H1 (cell line): ENCODE measurements around the gene EEF1A2. TPM values are rescaled to one million over a fixed set of nuclear protein-coding genes. Genes with fewer than 3 reads are reported as not detected.

Experiments used
- CTCF ChIA-PET: fragments of 300-600 bp; sonication (Branson Sonifier 250); formaldehyde crosslinking; loops from one replicate; lab custom pipeline; 2021; ENCODE audit not compliant: partially characterized antibody; lab: Charles Lee
- POLR2A ChIA-PET: fragments of 300-600 bp; sonication (Branson Sonifier 250); formaldehyde crosslinking; loops from one replicate; lab custom pipeline; 2021; ENCODE audit warnings: inconsistent platforms; ENCODE audit not compliant: partially characterized antibody; lab: Charles Lee
- DNase-seq, 2 experiments: peaks; one replicate each; pipeline versions ENCODE4 v3.0.0 to v3.0.0-alpha.2; 2010 to 2022; ENCODE audit warnings: low spot score in 2 of 2, low read depth in 1 of 2, mixed read lengths in 1 of 2
- FAIRE-seq: peaks from 2 replicates; lab custom pipeline; 2011; peaks lifted over from hg19 to GRCh38; lab: Jason Lieb, UNC
- H2AFZ ChIP-seq: 2 replicates; pipeline ENCODE4 v1.8.1; 2012; ENCODE audit warnings: low read length, inconsistent platforms
- H2AK5ac ChIP-seq: 2 replicates; pipeline ENCODE4 v1.6.1; 2013; ENCODE audit warnings: low read depth, low read length
- H2BK120ac ChIP-seq: replicated peaks from 2 replicates; pipeline ENCODE3; 2013; ENCODE audit warnings: low read depth, low read length, inconsistent platforms
- H2BK12ac ChIP-seq: 2 replicates; pipeline ENCODE4 v1.6.1; 2013; ENCODE audit warnings: low read depth, low read length
- H2BK15ac ChIP-seq: 2 replicates; pipeline ENCODE4 v1.6.1; 2013; ENCODE audit warnings: low read length
- H2BK20ac ChIP-seq: 2 replicates; pipeline ENCODE4 v1.6.1; 2013; ENCODE audit warnings: low read length
- H2BK5ac ChIP-seq: 2 replicates; pipeline ENCODE4 v1.6.1; 2013; ENCODE audit warnings: low read depth, low read length
- H3K14ac ChIP-seq: 2 replicates; pipeline ENCODE4 v1.6.1; 2013; ENCODE audit warnings: inconsistent platforms; ENCODE audit not compliant: insufficient read length
- H3K18ac ChIP-seq: 2 replicates; pipeline ENCODE4 v1.6.1; 2013; ENCODE audit warnings: low read length; ENCODE audit errors: extremely low read depth
- H3K23ac ChIP-seq: 2 replicates; pipeline ENCODE4 v1.6.1; 2013; ENCODE audit warnings: inconsistent platforms; ENCODE audit not compliant: insufficient read length
- H3K23me2 ChIP-seq: 2 replicates; pipeline ENCODE4 v1.6.1; 2013; ENCODE audit warnings: low read depth, low read length
- H3K27ac ChIP-seq: 2 replicates; pipeline ENCODE4 v1.6.1; 2011; ENCODE audit warnings: low read depth, low read length, inconsistent platforms
- H3K27me3 ChIP-seq, 4 experiments: replicated peaks in 1 of 4; 1 replicate in 1 of 4; 2 replicates in 3 of 4; pipeline versions ENCODE4 v1.6.1 to v1.8.1; 2011 to 2013; ENCODE audit warnings: low read length in 3 of 4, mild to moderate bottlenecking in 3 of 4, inconsistent platforms in 2 of 4, mixed read lengths in 2 of 4, moderate library complexity in 1 of 4; ENCODE audit not compliant: control insufficient read depth in 3 of 4, insufficient read depth in 3 of 4; ENCODE audit errors: extremely low read depth in 1 of 4
- H3K36me3 ChIP-seq, 4 experiments: 2 replicates each; pipeline versions ENCODE4 v1.6.1 to v1.8.1; 2011 to 2013; ENCODE audit warnings: mild to moderate bottlenecking in 4 of 4, low read length in 3 of 4, moderate library complexity in 2 of 4, control low read depth in 1 of 4, inconsistent platforms in 1 of 4; ENCODE audit not compliant: insufficient read depth in 4 of 4, control insufficient read depth in 2 of 4
- H3K4ac ChIP-seq: replicated peaks from 2 replicates; pipeline ENCODE3; 2013; ENCODE audit warnings: low read length, low read depth, mixed read lengths, inconsistent platforms; ENCODE audit not compliant: insufficient read length
- H3K4me1 ChIP-seq, 4 experiments: replicated peaks in 1 of 4; 1 replicate in 1 of 4; 2 replicates in 3 of 4; pipeline versions ENCODE4 v1.6.1 to v1.8.1; 2011 to 2013; ENCODE audit warnings: low read length in 3 of 4, inconsistent platforms in 2 of 4, mixed read lengths in 1 of 4; ENCODE audit not compliant: insufficient read depth in 4 of 4, control insufficient read depth in 3 of 4
- H3K4me2 ChIP-seq, 2 experiments: 2 replicates each; pipeline versions ENCODE4 v1.6.1 to v1.8.1; 2011 to 2013; ENCODE audit warnings: low read depth in 2 of 2, low read length in 2 of 2, control low read depth in 1 of 2, inconsistent platforms in 1 of 2, mild to moderate bottlenecking in 1 of 2; ENCODE audit not compliant: insufficient read depth in 1 of 2
- H3K4me3 ChIP-seq, 4 experiments: fragments of 200-600, 300-600 bp in 1 of 4; sonication (generic), shearing (Covaris generic), sonication (Bioruptor Twin) in 1 of 4; 2 replicates each; pipeline versions ENCODE4 v1.5.1 to v1.8.1; 2011 to 2016; ENCODE audit warnings: low read length in 4 of 4, low read depth in 3 of 4, control low read depth in 2 of 4, inconsistent platforms in 2 of 4, mild to moderate bottlenecking in 2 of 4, mixed read lengths in 1 of 4, moderate library complexity in 1 of 4; ENCODE audit not compliant: insufficient read depth in 2 of 4; ENCODE audit errors: extremely low read depth in 1 of 4
- H3K56ac ChIP-seq: replicated peaks from 2 replicates; pipeline ENCODE3; 2013; ENCODE audit warnings: low read depth, mild to moderate bottlenecking, mixed read lengths, low read length, inconsistent platforms; ENCODE audit not compliant: insufficient read length
- H3K79me1 ChIP-seq: 2 replicates; pipeline ENCODE4 v1.6.1; 2013; ENCODE audit warnings: low read depth, low read length, control low read depth
- H3K79me2 ChIP-seq, 2 experiments: 2 replicates each; pipeline versions ENCODE4 v1.6.1 to v1.8.1; 2012 to 2013; ENCODE audit warnings: low read length in 2 of 2, mild to moderate bottlenecking in 2 of 2, inconsistent platforms in 1 of 2; ENCODE audit not compliant: insufficient read depth in 2 of 2, control insufficient read depth in 1 of 2
- H3K9ac ChIP-seq, 4 experiments: replicated peaks in 1 of 4; 1 replicate in 1 of 4; 2 replicates in 3 of 4; pipeline versions ENCODE4 v1.6.1 to v1.8.1; 2011 to 2013; ENCODE audit warnings: low read depth in 3 of 4, low read length in 3 of 4, control low read depth in 2 of 4, mild to moderate bottlenecking in 2 of 4, moderate library complexity in 2 of 4, inconsistent platforms in 1 of 4; ENCODE audit errors: extremely low read depth in 1 of 4
- H3K9me3 ChIP-seq, 2 experiments: 2 replicates each; pipeline versions ENCODE4 v1.6.1 to v1.8.1; 2012 to 2013; ENCODE audit warnings: mild to moderate bottlenecking in 2 of 2, moderate library complexity in 2 of 2, control low read depth in 1 of 2, inconsistent platforms in 1 of 2, low read depth in 1 of 2, low read length in 1 of 2, mixed read lengths in 1 of 2; ENCODE audit not compliant: insufficient read depth in 2 of 2
- H4K20me1 ChIP-seq, 2 experiments: replicated peaks in 1 of 2; 2 replicates each; pipeline versions ENCODE3 to v1.8.1; 2011 to 2013; ENCODE audit warnings: inconsistent platforms in 2 of 2, low read length in 2 of 2, mild to moderate bottlenecking in 1 of 2; ENCODE audit not compliant: insufficient read depth in 2 of 2, control insufficient read depth in 1 of 2
- H4K5ac ChIP-seq: 2 replicates; pipeline ENCODE4 v1.6.1; 2013; ENCODE audit warnings: low read length, low read depth, mixed read lengths, inconsistent platforms; ENCODE audit not compliant: insufficient read length
- H4K8ac ChIP-seq: 2 replicates; pipeline ENCODE4 v1.8.0; 2013; ENCODE audit warnings: mild to moderate bottlenecking, moderate library complexity, low read length, inconsistent platforms; ENCODE audit not compliant: insufficient read depth; ENCODE audit errors: extremely low read depth
- H4K91ac ChIP-seq: replicated peaks from 2 replicates; pipeline ENCODE3; 2013; ENCODE audit warnings: low read length, mixed read lengths, inconsistent platforms; ENCODE audit not compliant: insufficient read length
- WGBS, 2 experiments: shearing (Covaris generic) in 1 of 2; methylation state at CpG; one replicate each; pipeline versions ENCODE4 v1.1.6 to v1.1.7; 2013 to 2015; ENCODE audit warnings: low lambda C conversion rate in 2 of 2, mixed read lengths in 2 of 2, inconsistent platforms in 1 of 2, low coverage in 1 of 2, missing lambda C conversion rate in 1 of 2; ENCODE audit not compliant: insufficient replicate concordance in 2 of 2, insufficient coverage in 1 of 2, insufficient read length in 1 of 2; ENCODE audit errors: extremely low coverage in 1 of 2, missing lambda C conversion rate in 1 of 2; 5-methylcytosine and 5-hydroxymethylcytosine counted together
- polyA plus RNA-seq, 7 experiments: library from polyadenylated mRNA; depleted of rRNA in 3 of 7; stranded (reverse) in 5 of 7; unstranded in 2 of 7; fragments of >200 nt in 5 of 7; fragments of 200-250 nt in 2 of 7; gene quantifications; 1 replicate in 5 of 7; 2 replicates in 1 of 7; 4 replicates in 1 of 7; pipeline versions ENCODE4 v1.2.1 to v1.2.3, GENCODE V29; 2011 to 2013; ENCODE audit warnings: missing spikeins in 2 of 7, mixed read lengths in 2 of 7
- total RNA-seq: library from RNA; stranded (reverse); fragmentation: NEBNext Ultra II Directional; extraction: Animal tissue kit (Norgen Biotek cat#: 25700); gene quantifications from 2 replicates; pipeline ENCODE4 v1.2.1, GENCODE V29; 2021

The EEF1A2 gene
- total and polyA plus RNA-seq, 2 of the 8 experiments (the other 6 are each of a cell fraction or from before 2014, with no cell fraction given): 7.4 to 25.8 TPM

GRCh38 chr20:63501818-63502670 lies 3.2 kb upstream of the EEF1A2 start:
- H2AFZ ChIP-seq: no peak overlapping the region
- CTCF ChIA-PET: interaction anchor here (1.0 to 1.7 kb wide), 3 partner anchors 9 to 20 kb away, joined by 3 to 6 read pairs (median 3); no protein-coding TSS in a partner anchor
- 53% methylated on average over 21 of the region's 26 CpGs; no CpG with 5 or more reads in 1 of the 2 experiments for WGBS, 2 experiments

More at GRCh38 chr20:63501818-63502670, 3.2 kb upstream of the EEF1A2 start:
- H3K36me3 ChIP-seq: no peaks in the 10 kb centered on the region
- H2BK5ac ChIP-seq: no peak overlapping the region; the same call in 1 of the 2 replicates
- H2BK20ac ChIP-seq: no peak overlapping the region
- no peak overlapping the region; the same call in 1 of the 2 replicates for H2BK12ac ChIP-seq
- H3K56ac ChIP-seq: no peak overlapping the region
- DNase-seq (peak in 1 of 2 experiments; percentile 82), FAIRE-seq (no peak)
- H3K27ac ChIP-seq: no peak overlapping the region
- no peak overlapping the region for H2BK120ac ChIP-seq
- H3K4me1 ChIP-seq: peaks cover 0 to 25% (median 16%) of the 10 kb centered on the region in 4 experiments; a peak in 6 of 7 replicates
- no peaks in the 10 kb centered on the region; a peak in 2 of 4 replicates for H3K9me3 ChIP-seq
- peaks cover 11 to 32% (median 26%) of the 10 kb centered on the region in 4 experiments for H3K27me3 ChIP-seq
- no peak overlapping the region for H3K4ac ChIP-seq
- H4K5ac ChIP-seq: no peak overlapping the region
- H3K79me1 ChIP-seq: no peaks in the 10 kb centered on the region
- POLR2A ChIA-PET: interaction anchor here (0.6 to 2.0 kb wide), 3 partner anchors 20 to 186 kb away, joined by 3 to 6 read pairs (median 5); partner anchors contain the start of gene PTK6
- peak overlapping the region; percentile 48; the same call in 1 of the 2 replicates for H3K18ac ChIP-seq
- no peak overlapping the region for H2AK5ac ChIP-seq
- no peak overlapping the region; the same call in 1 of the 2 replicates for H2BK15ac ChIP-seq
- H3K4me3 ChIP-seq: peak overlapping the region in 3 of 4 experiments; percentile 18 to 45 (median 26); a peak in 3 of 8 replicates
- H4K8ac ChIP-seq: peak overlapping the region; percentile 94; the same call in 1 of the 2 replicates
- no peak overlapping the region for H3K23ac ChIP-seq
- no peak overlapping the region for H3K14ac ChIP-seq
- H4K20me1 ChIP-seq: peaks cover 0 to 1% of the 10 kb centered on the region in 2 experiments
- H3K23me2 ChIP-seq: peaks cover 3% of the 10 kb centered on the region; the same call in 1 of the 2 replicates
- H3K9ac ChIP-seq: no peak overlapping the region
- peak overlapping the region; percentile 38 to 59; a peak in 3 of 4 replicates for H3K4me2 ChIP-seq
- H3K79me2 ChIP-seq: no peaks in the 10 kb centered on the region
- no peak overlapping the region for H4K91ac ChIP-seq
